Thyroid gland (tissue), 4 donors: Measurements from ENCODE around the gene ETS1. TPM values are rescaled to one million over a fixed set of nuclear protein-coding genes. Genes with fewer than 3 reads are reported as not detected.
A peak's percentile ranks its signal among the peaks of the same experiment; 100 is the strongest.

Source experiments
- DNase-seq, 2 donors: peaks; one replicate each; pipeline ENCODE4 v3.0.0-alpha.2; 2019
- H3K27ac ChIP-seq, 3 donors: fragments of 200-600 bp; sonication (generic); 1 replicate in 2 of 3; 2 replicates in 1 of 3; pipeline ENCODE4 v1.5.1; 2016 to 2019; ENCODE audit warnings: mild to moderate bottlenecking in 1 of 3, moderate library complexity in 1 of 3
- H3K27me3 ChIP-seq: fragments of 200-600 bp; sonication (generic); one replicate; pipeline ENCODE4 v1.5.1; 2019
- H3K36me3 ChIP-seq, 2 donors: fragments of 200-600 bp; sonication (generic); one replicate each; pipeline ENCODE4 v1.5.1; 2016 to 2019
- H3K4me1 ChIP-seq, 2 donors: fragments of 200-600 bp; sonication (generic); one replicate each; pipeline ENCODE4 v1.5.1; 2017 to 2019
- H3K4me3 ChIP-seq, 3 donors: fragments of 200-600 bp; sonication (generic); replicated peaks in 1 of 3; 1 replicate in 2 of 3; 2 replicates in 1 of 3; pipeline ENCODE4 v1.5.1; 2016; ENCODE audit warnings: mild to moderate bottlenecking in 1 of 3
- H3K9me3 ChIP-seq: fragments of 200-600 bp; sonication (generic); one replicate; pipeline ENCODE4 v1.5.1; 2017
- POLR2A ChIP-seq, 2 donors: fragments of 450-650 bp; IDR thresholded peaks; one replicate each; pipeline ENCODE4 v1.6.1; 2017; ENCODE audit warnings: antibody characterized with exemption in 2 of 2, mild to moderate bottlenecking in 2 of 2, moderate library complexity in 1 of 2
- WGBS, 2 donors: methylation state at CpG; one replicate each; pipeline ENCODE4 v1.1.5; 2017; 5-methylcytosine and 5-hydroxymethylcytosine counted together
- intact Hi-C: fragments of 100-400 bp; cut with DNase I; formaldehyde crosslinking; loops from one replicate; pipeline ENCODE4 v1.15.1; 2023
- total RNA-seq, 4 donors: library from RNA; depleted of rRNA; stranded (reverse); fragments of >200 nt; gene quantifications; one replicate each; pipeline ENCODE4 v1.2.3, GENCODE V29; 2016
- TF ChIP-seq, protein P1 (sequence below), 6 experiments: fragments of 200-600 bp in 3 of 6; fragments of 450-650 bp in 3 of 6; sonication (generic) in 3 of 6; IDR thresholded peaks; one replicate each; pipeline ENCODE4 v1.5.1; 2016 to 2019; ENCODE audit warnings: antibody characterized with exemption in 6 of 6, mild to moderate bottlenecking in 2 of 6, inconsistent platforms in 1 of 6, moderate library complexity in 1 of 6

Gene ETS1
- total RNA-seq, 4 donors from 2014 or later: 38.4 to 79.4 (median 58.4) TPM

DNA sequence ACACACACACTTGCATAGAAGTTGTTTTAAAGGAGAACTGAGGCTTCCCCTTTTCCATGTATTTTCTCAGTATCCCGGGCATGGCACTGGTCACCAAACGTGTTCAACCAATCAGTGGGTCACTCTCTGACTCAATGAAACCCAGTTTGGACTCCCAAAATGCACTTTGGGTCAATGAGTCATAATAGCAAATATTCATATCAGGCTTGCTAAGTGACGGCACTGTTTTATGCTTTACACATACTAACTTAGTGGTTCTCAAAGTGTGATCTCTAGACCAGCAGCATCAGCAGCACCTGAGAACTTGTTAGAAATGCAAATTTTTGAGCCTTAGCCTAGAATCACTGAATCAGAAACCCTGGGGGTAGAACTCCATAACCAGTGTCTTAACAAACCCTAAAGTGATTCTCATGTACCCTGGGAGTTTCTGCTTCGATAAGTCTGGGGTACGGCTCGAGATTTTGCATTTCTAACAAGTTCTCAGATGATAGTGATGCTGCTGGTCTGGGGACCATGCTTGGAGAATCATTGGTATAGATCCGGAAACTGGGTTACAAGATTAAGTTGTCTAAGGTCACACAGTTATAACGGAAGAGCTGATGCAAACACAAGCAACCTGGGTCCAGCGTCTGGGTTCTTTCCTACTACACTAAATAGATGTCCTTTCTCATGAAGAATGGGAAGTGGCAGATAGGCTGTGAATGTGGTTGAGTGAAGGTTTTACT, 35.6 kb downstream of the ETS1 start:
- DNase-seq: no peak
- H3K4me1 ChIP-seq: peaks cover 19 to 31% of the 10 kb centered on the region in 2 donors

DNA sequence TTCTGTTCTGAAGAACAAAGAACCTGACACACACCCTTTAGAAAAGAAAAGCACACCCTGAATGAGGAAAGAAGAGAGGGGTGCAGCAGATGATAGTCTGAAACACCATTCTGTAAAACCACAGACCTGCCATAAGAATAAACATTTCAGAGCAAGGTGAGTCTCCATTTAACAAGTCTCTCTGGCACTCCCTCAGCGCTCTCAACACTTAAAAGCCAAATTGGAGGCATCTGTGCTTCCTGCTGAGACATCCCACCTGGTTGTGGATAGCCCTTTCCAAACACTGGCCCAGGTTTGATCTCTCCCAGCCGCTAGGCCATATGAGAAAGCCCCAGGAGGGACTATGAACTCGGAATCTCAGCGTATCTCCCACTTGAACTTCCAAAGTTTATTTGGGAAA, 36.3 kb downstream of the ETS1 start:
- H3K4me3 ChIP-seq: no peak overlapping the region
- DNase-seq: no peak
- no peaks in the 10 kb centered on the region for H3K36me3 ChIP-seq
- TF ChIP-seq POLR2A (IDR thresholded peaks at IDR 0.05): no peak
- TF ChIP-seq, protein P1, sequence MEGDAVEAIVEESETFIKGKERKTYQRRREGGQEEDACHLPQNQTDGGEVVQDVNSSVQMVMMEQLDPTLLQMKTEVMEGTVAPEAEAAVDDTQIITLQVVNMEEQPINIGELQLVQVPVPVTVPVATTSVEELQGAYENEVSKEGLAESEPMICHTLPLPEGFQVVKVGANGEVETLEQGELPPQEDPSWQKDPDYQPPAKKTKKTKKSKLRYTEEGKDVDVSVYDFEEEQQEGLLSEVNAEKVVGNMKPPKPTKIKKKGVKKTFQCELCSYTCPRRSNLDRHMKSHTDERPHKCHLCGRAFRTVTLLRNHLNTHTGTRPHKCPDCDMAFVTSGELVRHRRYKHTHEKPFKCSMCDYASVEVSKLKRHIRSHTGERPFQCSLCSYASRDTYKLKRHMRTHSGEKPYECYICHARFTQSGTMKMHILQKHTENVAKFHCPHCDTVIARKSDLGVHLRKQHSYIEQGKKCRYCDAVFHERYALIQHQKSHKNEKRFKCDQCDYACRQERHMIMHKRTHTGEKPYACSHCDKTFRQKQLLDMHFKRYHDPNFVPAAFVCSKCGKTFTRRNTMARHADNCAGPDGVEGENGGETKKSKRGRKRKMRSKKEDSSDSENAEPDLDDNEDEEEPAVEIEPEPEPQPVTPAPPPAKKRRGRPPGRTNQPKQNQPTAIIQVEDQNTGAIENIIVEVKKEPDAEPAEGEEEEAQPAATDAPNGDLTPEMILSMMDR (IDR thresholded peaks at IDR 0.05): no peak
- peak overlapping the region in 1 of 3 donors; percentile 90 for H3K27ac ChIP-seq
- no peaks in the 10 kb centered on the region for H3K9me3 ChIP-seq
- intact Hi-C loops: no loop called here
- H3K27me3 ChIP-seq: no peaks in the 10 kb centered on the region
- H3K4me1 ChIP-seq: peaks cover 19 to 31% of the 10 kb centered on the region in 2 donors
- 96 to 99% methylated on average over 4 of the region's 4 CpGs for WGBS, 2 donors

More for the DNA sequence above, 35.6 kb downstream of the ETS1 start:
- H3K9me3 ChIP-seq: no peaks in the 10 kb centered on the region
- no peaks in the 10 kb centered on the region for H3K36me3 ChIP-seq
- no peak overlapping the region for H3K27ac ChIP-seq
- WGBS, 2 donors: 85 to 94% methylated on average over 9 of the region's 9 CpGs
- intact Hi-C loops: no loop called here
- H3K4me3 ChIP-seq: no peak overlapping the region
- TF ChIP-seq POLR2A (IDR thresholded peaks at IDR 0.05): no peak
- TF ChIP-seq, protein P1 (IDR thresholded peaks at IDR 0.05): no peak
- H3K27me3 ChIP-seq: no peaks in the 10 kb centered on the region

DNA sequence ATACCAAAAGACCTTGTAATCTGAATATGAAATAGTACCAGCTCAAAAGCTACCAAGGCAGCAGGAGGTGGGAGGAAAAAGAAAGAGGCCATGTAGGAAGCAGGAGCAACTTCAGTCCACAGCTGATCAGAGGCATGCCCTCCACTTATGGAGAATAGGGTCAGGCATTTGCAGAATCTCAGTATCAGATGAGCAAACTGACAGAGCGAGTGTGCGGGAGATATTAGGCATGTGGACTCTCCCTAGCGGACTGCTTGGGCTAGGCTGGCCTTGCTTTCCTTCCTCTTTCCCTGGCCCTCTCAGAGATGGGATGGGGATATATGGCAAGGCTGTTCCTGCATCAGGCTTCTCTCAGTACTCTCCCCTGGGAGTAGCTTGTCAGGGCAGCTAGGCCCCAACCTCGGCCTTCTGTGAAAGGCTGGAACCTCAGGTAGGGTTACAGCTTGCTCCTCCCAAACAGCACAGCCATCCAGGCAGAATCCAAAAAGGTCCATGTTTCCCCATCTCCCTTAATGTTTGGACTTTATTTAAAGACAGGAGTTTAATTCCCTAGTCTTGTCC, 37.0 kb downstream of the ETS1 start:
- intact Hi-C loops: no loop called here
- no peak for DNase-seq
- Histone ChIP-seq H3K27me3 (no peaks in the 10 kb centered on the region), H3K4me3 (no peak overlapping the region), H3K4me1 (peaks cover 14 to 24% of the 10 kb centered on the region in 2 donors), H3K9me3 (no peaks in the 10 kb centered on the region), H3K27ac (peak overlapping the region in 1 of 3 donors; percentile 90), H3K36me3 (no peaks in the 10 kb centered on the region)
- WGBS, 2 donors: 77 to 94% methylated on average over 4 of the region's 4 CpGs
- no peak for TF ChIP-seq POLR2A (IDR thresholded peaks at IDR 0.05)
- TF ChIP-seq, protein P1 (IDR thresholded peaks at IDR 0.05): no peak

DNA sequence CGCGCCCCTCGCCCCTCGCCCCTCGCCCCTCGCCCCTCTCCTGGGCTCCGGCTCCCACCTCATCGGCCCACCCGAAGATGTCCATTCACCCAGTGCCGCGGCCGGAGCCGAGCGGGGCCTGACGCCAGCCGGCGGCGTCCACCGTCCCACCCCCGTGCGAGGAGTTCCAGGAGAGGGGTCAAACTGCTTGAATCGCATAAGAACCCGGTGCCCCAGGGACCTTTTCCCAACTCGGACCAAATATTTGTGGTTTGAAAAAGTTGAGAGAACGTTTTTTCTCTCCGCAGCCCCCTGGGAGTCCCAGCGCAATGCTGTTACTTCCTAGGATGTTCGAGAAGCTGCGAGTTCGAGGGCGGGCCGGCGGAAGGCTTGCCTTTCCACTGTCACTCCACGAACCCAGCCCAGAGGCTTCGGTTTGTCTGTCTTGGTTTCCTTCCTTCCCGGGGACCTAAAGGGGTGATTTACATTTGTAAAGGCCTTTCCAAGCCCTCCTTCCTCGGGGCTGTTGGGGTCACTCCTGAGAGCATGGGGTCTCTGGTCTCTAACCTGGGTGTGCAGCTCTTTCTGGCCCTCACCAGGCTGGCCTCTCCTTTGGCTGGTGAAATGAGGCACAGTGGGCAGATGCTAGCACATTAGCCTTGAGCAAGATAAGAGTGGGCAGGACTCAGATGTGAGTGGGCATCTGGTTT, 38.0 kb downstream of the ETS1 start:
- intact Hi-C loops: loop anchor here (10.0 kb wide), 1 partner anchor 255 kb away; no protein-coding TSS in a partner anchor
- H3K27ac ChIP-seq: peak overlapping the region; percentile 66 to 90 (median 69)
- peaks cover 12 to 23% of the 10 kb centered on the region in 2 donors for H3K4me1 ChIP-seq
- H3K36me3 ChIP-seq: no peaks in the 10 kb centered on the region
- WGBS, 2 donors: 30 to 38% methylated on average over 26 to 27 of the region's 37 CpGs
- H3K27me3 ChIP-seq: no peaks in the 10 kb centered on the region
- H3K9me3 ChIP-seq: no peaks in the 10 kb centered on the region
- DNase-seq: peak in 1 of 2 donors; percentile 19
- peak overlapping the region in 1 of 3 donors; percentile 31 for H3K4me3 ChIP-seq
- TF ChIP-seq, protein P1 (IDR thresholded peaks at IDR 0.05): no peak
- no peak for TF ChIP-seq POLR2A (IDR thresholded peaks at IDR 0.05)
